ENCODE results near the gene H2AZ1.

The H2AZ1 gene

GRCh38 chr4:99965173-99965572, 15.1 kb upstream of the H2AZ1 start:
- no peak for TF ChIP-seq ZNF660 (tag by site-specific recombination; IDR thresholded peaks at IDR 0.05)
- no peak for TF ChIP-seq ZNF623 (tag by site-specific recombination; IDR thresholded peaks at IDR 0.05)
- TF ChIP-seq ZNF398 (tag by site-specific recombination; IDR thresholded peaks at IDR 0.05), result no peak
- TF ChIP-seq ZNF645 (tag by site-specific recombination; IDR thresholded peaks at IDR 0.05), result no peak
- TF ChIP-seq HOXD13 (CRISPR knock-in tag; IDR thresholded peaks at IDR 0.05; ENCODE audit: borderline replicate concordance), result no peak
- TF ChIP-seq ZNF585B (tag by site-specific recombination; IDR thresholded peaks at IDR 0.05), result no peak
- no peak for TF ChIP-seq ZNF302 (tag by site-specific recombination; IDR thresholded peaks at IDR 0.05; ENCODE audit: low read depth)
- no peak for TF ChIP-seq ZNF23 (tag by site-specific recombination; IDR thresholded peaks at IDR 0.05; ENCODE audit: borderline replicate concordance)
- no peak for TF ChIP-seq ZNF843 (tag by site-specific recombination; IDR thresholded peaks at IDR 0.05)
- no peak for TF ChIP-seq KLF16 (tag by site-specific recombination; IDR thresholded peaks at IDR 0.05)
- CTCF ChIA-PET, result no interaction called here
- Histone ChIP-seq H3K4me1 (ENCODE audit: control insufficient read depth, insufficient read depth, low read length) (no peaks in the 10 kb centered on the region), H3K36me3 (ENCODE audit: control insufficient read depth in 2 of 2, insufficient read depth in 1 of 2, low read length in 2 of 2) (no peaks in the 10 kb centered on the region), H3K27ac (ENCODE audit: extremely low read depth, low read depth, low read length) (no peak overlapping the region), H3K9me3 (ENCODE audit: control insufficient read depth, insufficient read depth, low read depth, low read length) (no peaks in the 10 kb centered on the region), H3K4me3 (ENCODE audit: low read depth, low read length) (no peak overlapping the region)
- POLR2A ChIA-PET, result interaction anchor here (0.9 to 1.5 kb wide), 2 partner anchors 15 to 16 kb away, joined by 5 read pairs; partner anchors contain the start of gene H2AZ1

GRCh38 chr4:99961711-99962110, 11.6 kb upstream of the H2AZ1 start:
- ChIA-PET CTCF (interaction anchor here (0.5 to 1.0 kb wide), 2 partner anchors 36 to 557 kb away, joined by 3 to 4 read pairs; no protein-coding TSS in a partner anchor), POLR2A (no interaction called here)
- TF ChIP-seq ZNF184 (tag by site-specific recombination; IDR thresholded peaks at IDR 0.05) (no peak), ZNF548 (tag by site-specific recombination; IDR thresholded peaks at IDR 0.05) (no peak), KLF7 (tag by site-specific recombination; IDR thresholded peaks at IDR 0.05; ENCODE audit: borderline replicate concordance) (no peak), ZNF510 (tag by site-specific recombination; IDR thresholded peaks at IDR 0.05; ENCODE audit: insufficient replicate concordance) (no peak), ZFP3 (tag by site-specific recombination; IDR thresholded peaks at IDR 0.05; ENCODE audit: low read depth) (no peak), OSR2 (tag by site-specific recombination; IDR thresholded peaks at IDR 0.05) (no peak), GLI4 (tag by site-specific recombination; IDR thresholded peaks at IDR 0.05) (no peak), ZSCAN16 (tag by site-specific recombination; IDR thresholded peaks at IDR 0.05) (no peak), ZNF521 (tag by site-specific recombination; IDR thresholded peaks at IDR 0.05) (no peak), ZNF658 (tag by site-specific recombination; IDR thresholded peaks at IDR 0.05) (no peak), ZNF747 (tag by site-specific recombination; IDR thresholded peaks at IDR 0.05) (no peak), ZNF311 (tag by site-specific recombination; IDR thresholded peaks at IDR 0.05; ENCODE audit: borderline replicate concordance) (no peak), ZNF549 (tag by site-specific recombination; IDR thresholded peaks at IDR 0.05) (no peak)
- Histone ChIP-seq H3K27ac (ENCODE audit: extremely low read depth, low read depth, low read length) (no peak overlapping the region), H3K9me3 (ENCODE audit: control insufficient read depth, insufficient read depth, low read depth, low read length) (no peaks in the 10 kb centered on the region), H3K4me3 (ENCODE audit: low read depth, low read length) (no peak overlapping the region), H3K36me3 (ENCODE audit: control insufficient read depth in 2 of 2, insufficient read depth in 1 of 2, low read length in 2 of 2) (no peaks in the 10 kb centered on the region), H3K4me1 (ENCODE audit: control insufficient read depth, insufficient read depth, low read length) (no peaks in the 10 kb centered on the region)
